Adrenal gland (tissue), 5 donors: ENCODE results near the gene BRSK1.

Experiments
- CTCF ChIP-seq, 6 experiments: fragments of 450-650 bp in 4 of 6; fragments of 200-600 bp in 2 of 6; sonication (generic) in 1 of 6; IDR thresholded peaks; 1 replicate in 5 of 6; 2 replicates in 1 of 6; pipeline versions ENCODE4 v1.5.1 to v1.8.0; 2016 to 2021; ENCODE audit warnings: antibody characterized with exemption in 6 of 6, mild to moderate bottlenecking in 2 of 6, moderate library complexity in 1 of 6
- POLR2A ChIP-seq, 2 donors: fragments of 450-650 bp; IDR thresholded peaks; one replicate each; pipeline ENCODE4 v1.6.1; 2017; ENCODE audit warnings: antibody characterized with exemption in 2 of 2, mild to moderate bottlenecking in 2 of 2, moderate library complexity in 1 of 2
- donor health status: DM: no; HTN: no; CAD: no.

GRCh38 chr19:55360902-55361301 is 77.1 kb downstream of the BRSK1 start:
- TF ChIP-seq CTCF (IDR thresholded peaks at IDR 0.05), result no peak
- TF ChIP-seq POLR2A (IDR thresholded peaks at IDR 0.05), result no peak
